Caco-2 (cell line): ENCODE measurements around the gene ANKRD34B. TPM values are rescaled to one million over a fixed set of nuclear protein-coding genes. Genes with fewer than 3 reads are reported as not detected.

Source experiments
- BruUV-seq: library from RNA; stranded (reverse); fragments of 400-500 nt; replicated peaks from 2 replicates; lab custom pipeline; 2021; lab: Mats Ljungman, UMichigan
- CTCF ChIA-PET: fragments of 300-600 bp; sonication (Branson Sonifier 250); formaldehyde crosslinking; loops from one replicate; lab custom pipeline; 2022; ENCODE audit warnings: antibody characterized with exemption; lab: Charles Lee
- POLR2A ChIA-PET: fragments of 300-600 bp; sonication (Branson Sonifier 250); formaldehyde crosslinking; loops from one replicate; lab custom pipeline; 2022; ENCODE audit warnings: antibody characterized with exemption; lab: Charles Lee
- DNase-seq, 2 experiments: peaks; one replicate each; pipeline versions ENCODE4 v3.0.0 to v3.0.0-alpha.2; 2020 to 2022
- H3K27me3 ChIP-seq: replicated peaks from 2 replicates; pipeline ENCODE4 v1.6.0; 2011; ENCODE audit warnings: low read length; ENCODE audit not compliant: control insufficient read depth, insufficient read depth
- H3K36me3 ChIP-seq: 2 replicates; pipeline ENCODE4 v1.5.1; 2011; ENCODE audit warnings: low read length; ENCODE audit not compliant: control insufficient read depth, insufficient read depth
- H3K4me1 ChIP-seq: fragments of 250-450 bp; sonication (Bioruptor Pico); 2 replicates; pipeline ENCODE4 v1.5.1; 2020; ENCODE audit warnings: mild to moderate bottlenecking
- H3K4me3 ChIP-seq: 2 replicates; pipeline ENCODE4 v1.5.1; 2011; ENCODE audit warnings: low read depth, mild to moderate bottlenecking, control low read depth, low read length
- H3K9me3 ChIP-seq: fragments of 250-450 bp; sonication (Bioruptor Pico); 2 replicates; pipeline ENCODE4 v1.5.1; 2020; ENCODE audit warnings: mild to moderate bottlenecking, moderate library complexity
- H3K27ac Mint-ChIP-seq: one replicate; pipeline ENCODE4 v1.8.0; 2022; ENCODE audit warnings: mixed read lengths; ENCODE audit not compliant: unreplicated experiment
- H3K27me3 Mint-ChIP-seq: one replicate; pipeline ENCODE4 v1.8.0; 2022; ENCODE audit warnings: mixed read lengths; ENCODE audit not compliant: insufficient read depth, unreplicated experiment
- H3K36me3 Mint-ChIP-seq: one replicate; pipeline ENCODE4 v1.8.0; 2022; ENCODE audit warnings: mild to moderate bottlenecking, mixed read lengths; ENCODE audit not compliant: insufficient read depth, unreplicated experiment
- H3K4me1 Mint-ChIP-seq: one replicate; pipeline ENCODE4 v1.8.0; 2022; ENCODE audit warnings: low read depth, mixed read lengths; ENCODE audit not compliant: unreplicated experiment
- H3K4me3 Mint-ChIP-seq: one replicate; pipeline ENCODE4 v1.8.0; 2022; ENCODE audit warnings: mild to moderate bottlenecking, moderate library complexity, mixed read lengths; ENCODE audit not compliant: unreplicated experiment
- H3K9me3 Mint-ChIP-seq: one replicate; pipeline ENCODE4 v1.8.0; 2022; ENCODE audit warnings: mixed read lengths; ENCODE audit not compliant: unreplicated experiment
- intact Hi-C: fragments of 100-400 bp; cut with micrococcal nuclease; formaldehyde crosslinking; loops from one replicate; pipeline ENCODE4 v1.10.0; 2022; ENCODE audit not compliant: unreplicated experiment
- total RNA-seq: library from RNA; stranded (reverse); gene quantifications from 2 replicates; pipeline ENCODE4 v1.2.3, GENCODE V29; 2022
- TF ChIP-seq, protein P1 (sequence below), 2 experiments: fragments of 200-600 bp in 1 of 2; IDR thresholded peaks; 1 replicate in 1 of 2; 2 replicates in 1 of 2; pipeline versions ENCODE4 v1.5.1 to v1.8.0; 2011 to 2022; ENCODE audit warnings: antibody characterized with exemption in 1 of 2, control low read depth in 1 of 2, inconsistent platforms in 1 of 2, low read depth in 1 of 2, low read length in 1 of 2, mild to moderate bottlenecking in 1 of 2, moderate library complexity in 1 of 2; ENCODE audit not compliant: insufficient read depth in 1 of 2, severe bottlenecking in 1 of 2, unreplicated experiment in 1 of 2

The ANKRD34B gene
- total RNA-seq, 1 experiment from 2014 or later: 0.07 TPM

DNA sequence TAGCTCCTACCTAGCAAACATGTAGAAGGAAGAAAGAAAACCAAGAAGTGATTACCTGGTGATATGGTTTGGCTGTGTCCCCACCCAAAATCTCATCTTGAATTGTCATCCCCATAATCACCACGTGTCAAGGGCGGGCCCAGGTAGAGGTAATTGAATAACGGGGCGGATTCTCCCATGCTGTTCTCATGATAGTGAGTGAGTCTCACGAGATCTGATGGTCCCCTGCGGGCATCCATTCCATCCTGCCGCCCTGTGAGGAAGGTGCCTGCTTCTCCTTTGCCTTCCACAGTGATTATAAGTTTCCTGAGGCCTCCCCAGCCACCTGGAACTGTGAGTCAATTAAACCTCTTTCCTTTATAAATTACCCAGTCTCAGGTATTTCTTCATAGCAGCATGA, 27.4 kb upstream of the ANKRD34B start:
- Mint-ChIP-seq H3K27me3 (peaks cover 3% of the 10 kb centered on the region), H3K4me3 (no peak overlapping the region), H3K36me3 (no peaks in the 10 kb centered on the region), H3K4me1 (peaks cover 3% of the 10 kb centered on the region), H3K9me3 (no peaks in the 10 kb centered on the region), H3K27ac (no peak overlapping the region)
- BruUV-seq: no TSS peak
- Histone ChIP-seq H3K27me3 (no peaks in the 10 kb centered on the region), H3K9me3 (no peaks in the 10 kb centered on the region), H3K36me3 (no peaks in the 10 kb centered on the region), H3K4me1 (no peaks in the 10 kb centered on the region), H3K4me3 (no peak overlapping the region)
- TF ChIP-seq, protein P1, sequence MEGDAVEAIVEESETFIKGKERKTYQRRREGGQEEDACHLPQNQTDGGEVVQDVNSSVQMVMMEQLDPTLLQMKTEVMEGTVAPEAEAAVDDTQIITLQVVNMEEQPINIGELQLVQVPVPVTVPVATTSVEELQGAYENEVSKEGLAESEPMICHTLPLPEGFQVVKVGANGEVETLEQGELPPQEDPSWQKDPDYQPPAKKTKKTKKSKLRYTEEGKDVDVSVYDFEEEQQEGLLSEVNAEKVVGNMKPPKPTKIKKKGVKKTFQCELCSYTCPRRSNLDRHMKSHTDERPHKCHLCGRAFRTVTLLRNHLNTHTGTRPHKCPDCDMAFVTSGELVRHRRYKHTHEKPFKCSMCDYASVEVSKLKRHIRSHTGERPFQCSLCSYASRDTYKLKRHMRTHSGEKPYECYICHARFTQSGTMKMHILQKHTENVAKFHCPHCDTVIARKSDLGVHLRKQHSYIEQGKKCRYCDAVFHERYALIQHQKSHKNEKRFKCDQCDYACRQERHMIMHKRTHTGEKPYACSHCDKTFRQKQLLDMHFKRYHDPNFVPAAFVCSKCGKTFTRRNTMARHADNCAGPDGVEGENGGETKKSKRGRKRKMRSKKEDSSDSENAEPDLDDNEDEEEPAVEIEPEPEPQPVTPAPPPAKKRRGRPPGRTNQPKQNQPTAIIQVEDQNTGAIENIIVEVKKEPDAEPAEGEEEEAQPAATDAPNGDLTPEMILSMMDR (IDR thresholded peaks at IDR 0.05; ENCODE audit: insufficient read depth in 1 of 2, low read depth in 1 of 2, low read length in 1 of 2, severe bottlenecking in 1 of 2, unreplicated experiment in 1 of 2): no peak
- intact Hi-C loops: loop anchor here (10.0 kb wide), 1 partner anchor 113 kb away; the partner anchor contains the start of gene FAM151B
- no peak for DNase-seq
- CTCF ChIA-PET: no interaction called here
- POLR2A ChIA-PET: no interaction called here

DNA sequence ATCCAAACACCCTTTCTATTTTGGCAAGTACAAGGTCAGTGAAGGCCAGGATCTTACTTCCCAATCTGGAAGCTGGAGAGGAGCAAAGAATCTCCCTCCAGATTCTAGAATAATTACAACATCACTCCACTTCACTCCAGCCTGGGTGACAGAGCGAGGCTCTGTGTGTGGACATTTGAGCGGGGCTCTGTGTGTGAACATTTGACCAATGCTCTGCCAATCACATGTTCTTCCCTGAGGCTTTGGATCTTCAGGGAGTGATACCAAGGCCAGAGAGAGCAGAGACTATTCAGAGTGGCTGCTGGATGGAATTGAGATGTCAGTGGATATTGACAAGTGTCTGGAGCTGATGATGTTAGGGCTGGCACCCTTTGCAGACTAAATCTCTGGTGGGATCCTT, 24.7 kb upstream of the ANKRD34B start:
- TF ChIP-seq, protein P1 (IDR thresholded peaks at IDR 0.05; ENCODE audit: insufficient read depth in 1 of 2, low read depth in 1 of 2, low read length in 1 of 2, severe bottlenecking in 1 of 2, unreplicated experiment in 1 of 2): no peak
- Mint-ChIP-seq H3K27ac (no peak overlapping the region), H3K36me3 (no peaks in the 10 kb centered on the region), H3K27me3 (peaks cover 3% of the 10 kb centered on the region), H3K9me3 (no peaks in the 10 kb centered on the region), H3K4me1 (peaks cover 11% of the 10 kb centered on the region), H3K4me3 (no peak overlapping the region)
- ChIA-PET POLR2A (no interaction called here), CTCF (no interaction called here)
- Histone ChIP-seq H3K4me1 (no peaks in the 10 kb centered on the region), H3K36me3 (no peaks in the 10 kb centered on the region), H3K27me3 (no peaks in the 10 kb centered on the region), H3K9me3 (no peaks in the 10 kb centered on the region), H3K4me3 (no peak overlapping the region)
- no peak for DNase-seq
- intact Hi-C loops: loop anchor here (10.0 kb wide), 1 partner anchor 110 kb away; the partner anchor contains the start of gene FAM151B
- BruUV-seq: no TSS peak

DNA sequence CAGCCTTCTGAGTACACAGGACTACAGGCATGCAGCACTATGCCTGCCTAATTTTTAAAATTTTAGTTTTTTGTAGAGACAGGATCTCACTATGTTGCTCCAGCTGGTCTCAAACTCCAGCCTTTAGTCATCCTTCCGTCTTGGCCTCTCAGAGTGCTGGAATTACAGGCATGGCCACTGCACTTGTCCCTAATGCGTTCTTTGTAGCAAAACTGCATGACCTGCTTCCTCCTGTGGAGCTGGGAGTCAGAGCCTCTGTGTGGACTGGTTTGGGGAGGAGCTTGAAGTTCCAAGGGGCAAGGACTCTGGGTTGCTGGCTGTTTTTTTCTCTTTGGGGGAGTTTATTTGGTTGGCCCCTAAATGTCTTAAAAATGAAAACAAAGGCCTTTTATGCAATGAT, 22.7 kb upstream of the ANKRD34B start:
- H3K27me3 Mint-ChIP-seq: peaks cover 3% of the 10 kb centered on the region
- POLR2A ChIA-PET: no interaction called here
- Histone ChIP-seq H3K27me3 (no peaks in the 10 kb centered on the region), H3K4me1 (no peaks in the 10 kb centered on the region), H3K4me3 (no peak overlapping the region), H3K9me3 (no peaks in the 10 kb centered on the region), H3K36me3 (no peaks in the 10 kb centered on the region)
- CTCF ChIA-PET: no interaction called here
- no peak overlapping the region for H3K4me3 Mint-ChIP-seq
- BruUV-seq: no TSS peak
- TF ChIP-seq, protein P1 (IDR thresholded peaks at IDR 0.05; ENCODE audit: insufficient read depth in 1 of 2, low read depth in 1 of 2, low read length in 1 of 2, severe bottlenecking in 1 of 2, unreplicated experiment in 1 of 2): no peak
- DNase-seq: no peak
- H3K4me1 Mint-ChIP-seq: peaks cover 11% of the 10 kb centered on the region
- no peak overlapping the region for H3K27ac Mint-ChIP-seq
- intact Hi-C loops: loop anchor here (10.0 kb wide), 1 partner anchor 108 kb away; the partner anchor contains the start of gene FAM151B
- no peaks in the 10 kb centered on the region for H3K9me3 Mint-ChIP-seq
- no peaks in the 10 kb centered on the region for H3K36me3 Mint-ChIP-seq
